Breast epithelium (tissue), 4 donors: ENCODE measurements around the gene CPB2. TPM values are rescaled to one million over a fixed set of nuclear protein-coding genes. Genes with fewer than 3 reads are reported as not detected.

Experiments used
- DNase-seq, 2 donors: peaks; one replicate each; pipeline ENCODE4 v3.0.0-alpha.2; 2019; ENCODE audit warnings: low spot score in 2 of 2
- H3K27ac ChIP-seq, 2 donors: fragments of 200-600 bp; sonication (generic) in 1 of 2; one replicate each; pipeline ENCODE4 v1.5.1; 2016 to 2019; ENCODE audit warnings: mild to moderate bottlenecking in 1 of 2
- H3K27me3 ChIP-seq, 2 donors: fragments of 200-600 bp; sonication (generic) in 1 of 2; one replicate each; pipeline versions ENCODE4 v1.5.1 to v1.6.0; 2017 to 2019; ENCODE audit warnings: control low read depth in 1 of 2, mild to moderate bottlenecking in 1 of 2
- H3K36me3 ChIP-seq: fragments of 200-600 bp; one replicate; pipeline ENCODE4 v1.5.1; 2019
- H3K4me1 ChIP-seq, 2 donors: fragments of 200-600 bp; sonication (generic); one replicate each; pipeline ENCODE4 v1.5.1; 2016 to 2019; ENCODE audit warnings: control low read depth in 1 of 2
- H3K4me3 ChIP-seq, 3 donors: fragments of 200-600 bp; sonication (generic); 1 replicate in 2 of 3; 2 replicates in 1 of 3; pipeline ENCODE4 v1.5.1; 2016 to 2019; ENCODE audit warnings: mild to moderate bottlenecking in 3 of 3, moderate library complexity in 2 of 3
- H3K9me3 ChIP-seq, 2 donors: fragments of 200-600 bp; sonication (generic) in 1 of 2; one replicate each; pipeline ENCODE4 v1.5.1; 2016 to 2019; ENCODE audit warnings: control low read depth in 1 of 2
- POLR2A ChIP-seq: fragments of 450-650 bp; IDR thresholded peaks from one replicate; pipeline ENCODE4 v1.6.1; 2016; ENCODE audit warnings: antibody characterized with exemption, mild to moderate bottlenecking, moderate library complexity
- POLR2AphosphoS5 ChIP-seq, 3 donors: sonication (generic); formaldehyde crosslinking; IDR thresholded peaks; one replicate each; pipeline ENCODE4 v1.6.1; 2017; ENCODE audit warnings: antibody characterized with exemption in 3 of 3
- intact Hi-C: fragments of 100-400 bp; cut with DNase I; formaldehyde crosslinking; loops from one replicate; pipeline ENCODE4 v1.15.1; 2023; ENCODE audit warnings: low total_unique reads
- total RNA-seq, 3 donors: library from RNA; depleted of rRNA; stranded (reverse); fragments of >200 nt; gene quantifications; one replicate each; pipeline ENCODE4 v1.1.0, GENCODE V29; 2016
- TF ChIP-seq, protein P1 (sequence below), 3 donors: fragments of 450-650 bp; IDR thresholded peaks; one replicate each; pipeline ENCODE4 v1.5.1; 2016 to 2017; ENCODE audit warnings: antibody characterized with exemption in 3 of 3, mild to moderate bottlenecking in 3 of 3, moderate library complexity in 3 of 3

The CPB2 gene
- total RNA-seq, 3 donors from 2014 or later: not detected

DNA sequence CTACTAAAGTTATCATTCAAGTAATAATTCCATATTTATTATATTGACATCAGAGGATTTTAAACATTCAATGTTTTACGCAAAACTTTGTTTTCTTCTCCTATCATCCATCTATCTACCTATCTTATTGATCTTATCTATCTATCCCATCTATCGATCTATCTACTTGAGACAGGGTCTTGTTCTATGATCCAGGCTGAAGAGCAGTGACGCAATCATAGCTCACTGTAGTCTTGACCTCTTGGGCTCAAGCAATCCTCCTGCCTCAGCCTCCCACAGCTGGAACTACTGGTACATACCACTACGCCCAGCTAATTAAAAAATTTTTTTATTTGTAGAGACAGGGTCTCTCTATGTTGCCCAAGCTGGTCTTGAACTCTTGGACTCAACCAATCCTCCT, 79.7 kb downstream of the CPB2 start:
- H3K27ac ChIP-seq: no peak overlapping the region
- no peaks in the 10 kb centered on the region for H3K4me1 ChIP-seq
- no peaks in the 10 kb centered on the region for H3K27me3 ChIP-seq
- H3K9me3 ChIP-seq: peaks cover 0 to 4% of the 10 kb centered on the region in 2 donors
- no peak for TF ChIP-seq POLR2AphosphoS5 (IDR thresholded peaks at IDR 0.05)
- TF ChIP-seq, protein P1, sequence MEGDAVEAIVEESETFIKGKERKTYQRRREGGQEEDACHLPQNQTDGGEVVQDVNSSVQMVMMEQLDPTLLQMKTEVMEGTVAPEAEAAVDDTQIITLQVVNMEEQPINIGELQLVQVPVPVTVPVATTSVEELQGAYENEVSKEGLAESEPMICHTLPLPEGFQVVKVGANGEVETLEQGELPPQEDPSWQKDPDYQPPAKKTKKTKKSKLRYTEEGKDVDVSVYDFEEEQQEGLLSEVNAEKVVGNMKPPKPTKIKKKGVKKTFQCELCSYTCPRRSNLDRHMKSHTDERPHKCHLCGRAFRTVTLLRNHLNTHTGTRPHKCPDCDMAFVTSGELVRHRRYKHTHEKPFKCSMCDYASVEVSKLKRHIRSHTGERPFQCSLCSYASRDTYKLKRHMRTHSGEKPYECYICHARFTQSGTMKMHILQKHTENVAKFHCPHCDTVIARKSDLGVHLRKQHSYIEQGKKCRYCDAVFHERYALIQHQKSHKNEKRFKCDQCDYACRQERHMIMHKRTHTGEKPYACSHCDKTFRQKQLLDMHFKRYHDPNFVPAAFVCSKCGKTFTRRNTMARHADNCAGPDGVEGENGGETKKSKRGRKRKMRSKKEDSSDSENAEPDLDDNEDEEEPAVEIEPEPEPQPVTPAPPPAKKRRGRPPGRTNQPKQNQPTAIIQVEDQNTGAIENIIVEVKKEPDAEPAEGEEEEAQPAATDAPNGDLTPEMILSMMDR (IDR thresholded peaks at IDR 0.05): no peak
- TF ChIP-seq POLR2A: no peak
- intact Hi-C loops: no loop called here
- no peaks in the 10 kb centered on the region for H3K36me3 ChIP-seq
- DNase-seq: no peak
- no peak overlapping the region for H3K4me3 ChIP-seq

DNA sequence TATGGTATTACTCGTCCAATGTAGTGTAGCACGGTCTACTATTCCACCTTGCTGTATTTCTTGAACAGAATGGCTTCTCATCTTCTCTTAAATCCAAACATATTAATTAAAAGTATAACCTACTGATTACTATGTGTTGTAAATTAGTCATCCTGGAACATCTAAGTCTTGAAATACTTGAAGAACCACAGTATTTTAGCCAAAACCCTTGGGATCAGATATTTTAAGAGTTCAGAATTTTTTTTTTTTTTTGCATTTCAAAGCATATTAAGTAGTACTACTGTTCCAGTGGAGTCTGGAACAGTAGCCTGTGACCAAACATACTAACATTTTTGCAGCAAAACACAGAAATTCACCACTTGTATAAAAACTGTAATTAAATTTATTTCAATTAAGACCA, 82.4 kb downstream of the CPB2 start:
- Histone ChIP-seq H3K27ac (no peak overlapping the region), H3K27me3 (no peaks in the 10 kb centered on the region), H3K36me3 (peaks cover 5% of the 10 kb centered on the region), H3K4me3 (no peak overlapping the region), H3K9me3 (no peaks in the 10 kb centered on the region), H3K4me1 (no peaks in the 10 kb centered on the region)
- no peak for DNase-seq
- TF ChIP-seq POLR2AphosphoS5 (IDR thresholded peaks at IDR 0.05): no peak
- no peak for TF ChIP-seq POLR2A
- TF ChIP-seq, protein P1 (IDR thresholded peaks at IDR 0.05): no peak
- intact Hi-C loops: no loop called here

DNA sequence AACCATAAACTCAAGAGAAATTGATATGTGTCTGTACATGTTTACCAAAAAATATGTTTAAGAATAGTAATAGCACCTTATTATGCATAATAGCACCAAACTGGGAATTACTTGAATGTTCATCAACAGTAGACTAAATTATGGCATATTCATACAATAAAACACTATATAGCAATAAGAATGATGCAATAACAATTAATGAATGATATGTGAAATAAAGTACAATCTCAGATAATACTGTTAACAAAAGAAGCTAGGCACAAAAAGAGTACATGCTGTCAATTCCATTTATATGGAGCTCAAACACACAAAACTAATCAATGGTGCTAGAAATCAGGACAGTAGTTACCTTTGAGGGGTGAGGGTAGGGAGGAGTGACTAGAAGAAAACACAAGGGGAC, 88.6 kb downstream of the CPB2 start:
- no peaks in the 10 kb centered on the region for H3K4me1 ChIP-seq
- H3K9me3 ChIP-seq: no peaks in the 10 kb centered on the region
- no peaks in the 10 kb centered on the region for H3K27me3 ChIP-seq
- TF ChIP-seq POLR2AphosphoS5 (IDR thresholded peaks at IDR 0.05): no peak
- TF ChIP-seq, protein P1 (IDR thresholded peaks at IDR 0.05): no peak
- H3K36me3 ChIP-seq: peaks cover 10% of the 10 kb centered on the region
- no peak overlapping the region for H3K4me3 ChIP-seq
- H3K27ac ChIP-seq: no peak overlapping the region
- DNase-seq: no peak
- intact Hi-C loops: no loop called here

DNA sequence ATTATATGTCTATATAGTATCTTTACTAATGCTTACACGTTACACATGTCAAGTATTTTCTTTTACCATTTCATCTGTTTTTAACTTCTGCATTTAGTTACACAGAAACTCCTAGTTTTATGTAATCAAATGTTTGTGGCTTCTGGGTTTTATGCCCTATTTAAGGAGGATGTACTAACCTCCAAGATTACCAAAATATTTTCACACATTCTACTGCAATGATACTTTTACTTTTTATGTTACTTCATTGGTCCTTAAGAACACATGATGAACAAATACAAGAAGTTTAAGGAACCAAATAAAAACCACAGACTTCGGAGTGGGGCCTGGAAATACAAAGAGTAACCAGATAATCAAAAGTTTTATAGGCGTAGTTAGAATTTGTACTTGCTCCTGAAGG, 89.5 kb downstream of the CPB2 start:
- DNase-seq: no peak
- H3K4me3 ChIP-seq: no peak overlapping the region
- no peaks in the 10 kb centered on the region for H3K4me1 ChIP-seq
- intact Hi-C loops: no loop called here
- H3K27ac ChIP-seq: no peak overlapping the region
- TF ChIP-seq POLR2A (no peak), POLR2AphosphoS5 (IDR thresholded peaks at IDR 0.05) (no peak)
- TF ChIP-seq, protein P1 (IDR thresholded peaks at IDR 0.05): no peak
- no peaks in the 10 kb centered on the region for H3K9me3 ChIP-seq
- H3K27me3 ChIP-seq: no peaks in the 10 kb centered on the region
- H3K36me3 ChIP-seq: peaks cover 10% of the 10 kb centered on the region

DNA sequence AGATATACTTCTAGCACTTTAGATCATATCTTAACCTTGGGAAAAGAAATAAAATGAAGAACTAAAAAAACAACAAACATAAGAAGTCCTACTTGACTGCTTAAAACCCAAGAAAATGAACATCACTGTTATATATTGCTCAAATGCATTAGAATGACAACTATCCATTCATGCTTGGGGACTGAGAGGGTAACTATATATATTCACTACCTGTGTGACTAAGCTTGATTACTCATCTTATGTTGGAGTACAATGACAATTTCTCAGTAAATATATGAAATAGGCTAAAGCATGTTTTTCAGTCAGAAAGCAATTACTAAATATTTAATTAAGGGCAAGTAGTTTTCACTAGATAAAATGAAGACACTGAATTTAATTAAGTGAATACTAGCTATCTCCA, 92.4 kb downstream of the CPB2 start:
- Histone ChIP-seq H3K27ac (no peak overlapping the region), H3K4me1 (no peaks in the 10 kb centered on the region), H3K27me3 (no peaks in the 10 kb centered on the region), H3K36me3 (peaks cover 7% of the 10 kb centered on the region), H3K9me3 (no peaks in the 10 kb centered on the region), H3K4me3 (no peak overlapping the region)
- no peak for DNase-seq
- no peak for TF ChIP-seq POLR2AphosphoS5 (IDR thresholded peaks at IDR 0.05)
- TF ChIP-seq, protein P1 (IDR thresholded peaks at IDR 0.05): no peak
- TF ChIP-seq POLR2A: no peak
- intact Hi-C loops: no loop called here
